Prostate gland (tissue), 2 donors: ENCODE results near the gene EIF4A3. TPM values are rescaled to one million over a fixed set of nuclear protein-coding genes. Genes with fewer than 3 reads are reported as not detected.

Source experiments
- DNase-seq: peaks from one replicate; pipeline ENCODE4 v3.0.0-alpha.2; 2019; ENCODE audit warnings: low spot score
- H3K27ac ChIP-seq, 2 donors: fragments of 200-600 bp; sonication (generic); 2 replicates each; pipeline ENCODE4 v1.5.1; 2017 to 2019
- H3K27me3 ChIP-seq: fragments of 200-600 bp; sonication (generic); replicated peaks from 2 replicates; pipeline ENCODE4 v1.5.1; 2019; ENCODE audit not compliant: insufficient read depth
- H3K36me3 ChIP-seq, 2 donors: fragments of 200-600 bp; sonication (generic); 1 replicate in 1 of 2; 2 replicates in 1 of 2; pipeline versions ENCODE4 v1.5.1 to v1.8.1; 2017 to 2019
- H3K4me1 ChIP-seq: fragments of 200-600 bp; sonication (generic); replicated peaks from 2 replicates; pipeline ENCODE4 v1.5.1; 2019
- H3K4me3 ChIP-seq, 2 donors: fragments of 200-600 bp; sonication (generic); 2 replicates each; pipeline ENCODE4 v1.5.1; 2017 to 2019
- H3K9me3 ChIP-seq: fragments of 200-600 bp; sonication (generic); 2 replicates; pipeline ENCODE4 v1.5.1; 2017
- POLR2A ChIP-seq: fragments of 450-650 bp; IDR thresholded peaks from one replicate; pipeline ENCODE4 v1.6.1; 2016; ENCODE audit warnings: antibody characterized with exemption, mild to moderate bottlenecking
- POLR2AphosphoS5 ChIP-seq: sonication (generic); formaldehyde crosslinking; IDR thresholded peaks from one replicate; pipeline ENCODE4 v1.6.1; 2017; ENCODE audit warnings: antibody characterized with exemption
- WGBS: methylation state at CpG from one replicate; pipeline ENCODE4 v1.1.5; 2018; 5-methylcytosine and 5-hydroxymethylcytosine counted together
- intact Hi-C: fragments of 100-400 bp; cut with DNase I; formaldehyde crosslinking; loops from one replicate; pipeline ENCODE4 v1.14.2; 2022
- total RNA-seq, 2 donors: library from RNA; depleted of rRNA; stranded (reverse); fragments of >200 nt; gene quantifications; one replicate each; pipeline ENCODE4 v1.1.0, GENCODE V29; 2016
- TF ChIP-seq, protein P1 (sequence below), 4 experiments: fragments of 200-600 bp in 2 of 4; fragments of 450-650 bp in 2 of 4; sonication (generic) in 2 of 4; IDR thresholded peaks; 1 replicate in 3 of 4; 2 replicates in 1 of 4; pipeline ENCODE4 v1.5.1; 2016 to 2019; ENCODE audit warnings: antibody characterized with exemption in 4 of 4, mild to moderate bottlenecking in 2 of 4, moderate library complexity in 2 of 4

The EIF4A3 gene
- total RNA-seq, 2 donors from 2014 or later: 69.7 to 72.9 TPM

DNA sequence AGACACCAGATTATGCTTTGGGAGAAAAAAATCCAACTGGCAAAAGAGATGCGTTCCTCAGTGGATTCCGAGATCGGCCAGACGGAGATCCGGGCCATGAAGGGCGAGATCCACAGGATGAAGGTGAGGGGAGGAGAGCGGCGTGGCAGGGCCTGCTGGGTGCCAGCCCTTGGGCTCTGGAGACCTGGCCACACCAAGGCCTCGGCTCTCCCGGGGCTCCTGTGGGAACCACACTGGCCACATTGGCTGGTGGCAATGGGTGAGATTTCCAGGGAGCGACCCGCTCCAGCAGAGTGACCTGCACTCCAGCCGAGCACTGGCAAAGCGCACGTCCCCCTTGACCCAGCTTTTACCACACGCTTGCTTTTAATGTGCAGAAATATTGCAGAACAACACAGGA is 57.2 kb downstream of the EIF4A3 start:
- no peak for DNase-seq
- Histone ChIP-seq H3K4me3 (no peak overlapping the region), H3K4me1 (no peaks in the 10 kb centered on the region), H3K9me3 (no peaks in the 10 kb centered on the region), H3K27ac (no peak overlapping the region), H3K36me3 (no peaks in the 10 kb centered on the region), H3K27me3 (no peaks in the 10 kb centered on the region)
- intact Hi-C loops: no loop called here
- WGBS: 97% methylated on average over 14 of the region's 16 CpGs
- TF ChIP-seq POLR2A (no peak), POLR2AphosphoS5 (no peak)
- TF ChIP-seq, protein P1, sequence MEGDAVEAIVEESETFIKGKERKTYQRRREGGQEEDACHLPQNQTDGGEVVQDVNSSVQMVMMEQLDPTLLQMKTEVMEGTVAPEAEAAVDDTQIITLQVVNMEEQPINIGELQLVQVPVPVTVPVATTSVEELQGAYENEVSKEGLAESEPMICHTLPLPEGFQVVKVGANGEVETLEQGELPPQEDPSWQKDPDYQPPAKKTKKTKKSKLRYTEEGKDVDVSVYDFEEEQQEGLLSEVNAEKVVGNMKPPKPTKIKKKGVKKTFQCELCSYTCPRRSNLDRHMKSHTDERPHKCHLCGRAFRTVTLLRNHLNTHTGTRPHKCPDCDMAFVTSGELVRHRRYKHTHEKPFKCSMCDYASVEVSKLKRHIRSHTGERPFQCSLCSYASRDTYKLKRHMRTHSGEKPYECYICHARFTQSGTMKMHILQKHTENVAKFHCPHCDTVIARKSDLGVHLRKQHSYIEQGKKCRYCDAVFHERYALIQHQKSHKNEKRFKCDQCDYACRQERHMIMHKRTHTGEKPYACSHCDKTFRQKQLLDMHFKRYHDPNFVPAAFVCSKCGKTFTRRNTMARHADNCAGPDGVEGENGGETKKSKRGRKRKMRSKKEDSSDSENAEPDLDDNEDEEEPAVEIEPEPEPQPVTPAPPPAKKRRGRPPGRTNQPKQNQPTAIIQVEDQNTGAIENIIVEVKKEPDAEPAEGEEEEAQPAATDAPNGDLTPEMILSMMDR (IDR thresholded peaks at IDR 0.05): no peak

DNA sequence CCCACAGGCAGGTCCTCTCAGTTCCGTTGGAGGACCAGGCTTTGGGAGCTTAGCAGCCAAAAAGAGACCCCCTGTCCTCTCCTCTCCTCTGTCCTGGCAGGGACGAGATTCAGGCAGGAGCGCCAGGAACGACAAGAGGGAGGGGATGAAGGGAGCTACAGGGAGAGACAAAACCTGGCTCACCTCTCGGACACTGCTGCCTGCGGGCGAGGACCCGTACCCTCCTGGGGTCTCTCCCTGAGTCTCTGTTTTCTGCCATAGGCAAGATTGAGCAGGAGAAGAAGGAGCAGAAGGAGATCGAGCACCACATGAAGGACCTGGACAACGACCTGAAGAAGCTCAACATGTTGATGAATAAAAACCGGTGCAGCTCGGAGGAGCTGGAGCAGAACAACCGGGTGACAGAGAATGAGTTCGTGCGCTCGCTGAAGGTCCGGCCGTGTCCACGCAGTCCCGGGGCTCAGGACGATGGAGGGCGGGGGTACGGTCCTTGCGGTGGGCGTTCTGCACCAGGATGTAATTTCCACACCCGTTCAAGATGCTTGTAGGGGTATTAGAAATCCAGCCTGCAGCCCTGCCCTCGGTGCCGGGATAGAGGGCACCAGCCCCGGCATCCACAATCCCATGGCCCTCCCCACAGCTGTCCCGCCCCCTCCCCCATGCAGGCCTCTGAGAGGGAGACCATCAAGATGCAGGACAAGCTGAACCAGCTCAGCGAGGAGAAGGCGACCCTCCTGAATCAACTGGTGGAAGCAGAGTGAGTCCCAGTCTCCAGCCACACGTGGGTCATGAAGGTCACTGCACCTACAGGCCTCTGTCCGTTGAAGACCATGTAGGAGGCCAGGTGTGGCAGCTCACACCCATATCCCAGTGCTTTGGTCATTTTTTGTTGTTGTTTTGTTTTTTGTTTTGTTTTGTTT is 59.3 kb downstream of the EIF4A3 start:
- Histone ChIP-seq H3K4me3 (no peak overlapping the region), H3K27me3 (no peaks in the 10 kb centered on the region), H3K4me1 (no peaks in the 10 kb centered on the region), H3K9me3 (no peaks in the 10 kb centered on the region), H3K36me3 (no peaks in the 10 kb centered on the region), H3K27ac (no peak overlapping the region)
- no peak for DNase-seq
- 80% methylated on average over 34 of the region's 34 CpGs for WGBS
- intact Hi-C loops: no loop called here
- TF ChIP-seq POLR2AphosphoS5 (no peak), POLR2A (no peak)
- TF ChIP-seq, protein P1 (IDR thresholded peaks at IDR 0.05): no peak

DNA sequence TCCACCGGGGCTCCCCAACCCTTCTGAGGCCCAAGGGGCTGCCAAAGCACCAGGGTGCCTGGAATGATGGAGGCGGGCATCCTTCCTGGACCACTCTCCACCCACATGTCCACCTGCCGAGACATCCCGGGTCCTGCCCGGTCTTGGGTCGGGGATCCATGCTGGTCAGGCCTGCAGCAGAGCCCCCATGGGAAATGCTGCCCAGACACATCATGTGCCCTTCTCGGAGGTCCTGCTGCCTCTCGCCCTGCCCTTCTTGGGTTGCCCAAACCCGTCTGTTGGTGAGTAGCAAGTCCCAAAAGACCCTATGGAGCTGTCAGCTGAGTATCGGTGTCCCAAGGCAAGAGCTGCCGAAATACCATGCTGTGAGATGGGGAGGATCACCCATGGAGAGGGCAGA is 60.3 kb downstream of the EIF4A3 start:
- Histone ChIP-seq H3K27ac (no peak overlapping the region), H3K27me3 (no peaks in the 10 kb centered on the region), H3K4me3 (no peak overlapping the region), H3K36me3 (no peaks in the 10 kb centered on the region), H3K4me1 (no peaks in the 10 kb centered on the region), H3K9me3 (no peaks in the 10 kb centered on the region)
- 78% methylated on average over 10 of the region's 11 CpGs for WGBS
- no peak for DNase-seq
- intact Hi-C loops: no loop called here
- no peak for TF ChIP-seq POLR2AphosphoS5
- TF ChIP-seq, protein P1 (IDR thresholded peaks at IDR 0.05): no peak
- no peak for TF ChIP-seq POLR2A

DNA sequence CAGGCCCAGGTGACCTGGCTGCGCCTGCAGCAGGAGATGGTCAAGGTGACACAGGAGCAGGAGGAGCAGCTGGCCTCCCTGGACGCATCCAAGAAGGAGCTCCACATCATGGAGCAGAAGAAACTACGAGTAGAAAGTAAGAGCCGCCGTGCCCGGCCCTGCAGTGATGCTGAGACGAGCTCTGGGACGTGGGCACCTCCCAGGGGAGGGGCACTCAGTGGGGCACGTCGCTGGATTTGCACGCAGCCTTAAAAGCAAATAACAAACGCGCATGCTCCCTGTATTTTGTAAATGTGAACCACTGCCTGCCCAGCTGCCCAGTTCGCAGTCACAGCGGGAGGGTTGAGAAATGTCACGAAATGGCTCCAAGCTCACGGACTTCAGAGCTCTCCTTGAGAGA is 60.8 kb downstream of the EIF4A3 start:
- intact Hi-C loops: no loop called here

More for the DNA sequence above, 60.8 kb downstream of the EIF4A3 start:
- Histone ChIP-seq H3K4me1 (no peaks in the 10 kb centered on the region), H3K36me3 (no peaks in the 10 kb centered on the region), H3K4me3 (no peak overlapping the region), H3K9me3 (no peaks in the 10 kb centered on the region), H3K27me3 (no peaks in the 10 kb centered on the region), H3K27ac (no peak overlapping the region)
- TF ChIP-seq, protein P1 (IDR thresholded peaks at IDR 0.05): no peak
- TF ChIP-seq POLR2A (no peak), POLR2AphosphoS5 (no peak)
- 87% methylated on average over 17 of the region's 17 CpGs for WGBS
- DNase-seq: no peak
